Loucy (cell line): ENCODE measurements around the gene ADAMTS6.

Experiments
- CTCF ChIP-seq: fragments of 200-600 bp; sonication (generic); conservative IDR thresholded peaks from 2 replicates; pipeline ENCODE4 v1.5.1; 2014; ENCODE audit warnings: mild to moderate bottlenecking, antibody characterized with exemption, low read length
- EZH2phosphoT487 ChIP-seq: fragments of 200-600 bp; IDR thresholded peaks from 2 replicates; pipeline ENCODE4 v1.6.1; 2018; ENCODE audit warnings: antibody characterized with exemption, mild to moderate bottlenecking, moderate library complexity, borderline replicate concordance

- TF ChIP-seq CTCF (no peak), EZH2phosphoT487 (no peak)
Measured at GRCh38 chr5:65327582-65327981, 154.1 kb downstream of the ADAMTS6 start.
